GM19455 (cell line): ENCODE data around the gene KLRB1.
A peak's percentile ranks its signal among the peaks of the same experiment; 100 is the strongest.
"Not testable (repeated sequence)": the region's sequence is repeated elsewhere in the genome, so short reads cannot be mapped to it uniquely, and the experiment has no call there.

Experiments
- ATAC-seq: cut with Tn5 transposase; IDR thresholded peaks from one replicate; pipeline ENCODE4 v1.9.1; 2021; ENCODE audit not compliant: unreplicated experiment

The KLRB1 gene

GRCh38 chr12:9607716-9608115, at the start of gene KLRB1:
Gene KLRB1 (minus strand): TSS chr12:9607916. CDS start chr12:9607839, 77 bp downstream.
- no peak for ATAC-seq

DNA sequence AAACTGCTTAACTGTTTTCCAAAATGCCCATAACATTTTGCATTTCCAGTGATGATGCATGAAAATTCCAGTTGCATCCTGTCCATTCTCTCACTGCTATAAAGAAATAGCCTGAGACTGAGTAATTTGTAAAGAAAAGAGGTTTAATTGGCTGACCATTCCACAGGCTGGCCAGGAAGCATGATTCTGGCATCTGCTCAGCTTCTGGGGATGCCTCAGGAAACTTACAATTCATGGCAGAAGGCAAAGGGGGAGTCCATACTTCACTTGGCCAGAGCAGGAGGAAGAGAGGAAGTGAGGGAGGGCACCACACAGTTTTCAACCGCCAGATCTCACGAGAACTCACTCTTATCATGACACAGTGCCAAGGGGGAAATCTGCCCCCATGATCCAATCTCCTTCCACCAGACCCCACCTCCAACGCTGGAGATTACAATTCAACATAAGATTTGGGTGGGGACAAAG, 43.6 kb upstream of the KLRB1 start:
- no peak for ATAC-seq

- no peak for ATAC-seq
These were observed 42.4 kb upstream of the KLRB1 start for GRCh38 chr12:9650151-9650576.

GRCh38 chr12:9649532-9649940, 41.8 kb upstream of the KLRB1 start:
- ATAC-seq: no peak

- ATAC-seq: no peak
These were observed 41.2 kb upstream of the KLRB1 start for GRCh38 chr12:9648701-9649531.

DNA sequence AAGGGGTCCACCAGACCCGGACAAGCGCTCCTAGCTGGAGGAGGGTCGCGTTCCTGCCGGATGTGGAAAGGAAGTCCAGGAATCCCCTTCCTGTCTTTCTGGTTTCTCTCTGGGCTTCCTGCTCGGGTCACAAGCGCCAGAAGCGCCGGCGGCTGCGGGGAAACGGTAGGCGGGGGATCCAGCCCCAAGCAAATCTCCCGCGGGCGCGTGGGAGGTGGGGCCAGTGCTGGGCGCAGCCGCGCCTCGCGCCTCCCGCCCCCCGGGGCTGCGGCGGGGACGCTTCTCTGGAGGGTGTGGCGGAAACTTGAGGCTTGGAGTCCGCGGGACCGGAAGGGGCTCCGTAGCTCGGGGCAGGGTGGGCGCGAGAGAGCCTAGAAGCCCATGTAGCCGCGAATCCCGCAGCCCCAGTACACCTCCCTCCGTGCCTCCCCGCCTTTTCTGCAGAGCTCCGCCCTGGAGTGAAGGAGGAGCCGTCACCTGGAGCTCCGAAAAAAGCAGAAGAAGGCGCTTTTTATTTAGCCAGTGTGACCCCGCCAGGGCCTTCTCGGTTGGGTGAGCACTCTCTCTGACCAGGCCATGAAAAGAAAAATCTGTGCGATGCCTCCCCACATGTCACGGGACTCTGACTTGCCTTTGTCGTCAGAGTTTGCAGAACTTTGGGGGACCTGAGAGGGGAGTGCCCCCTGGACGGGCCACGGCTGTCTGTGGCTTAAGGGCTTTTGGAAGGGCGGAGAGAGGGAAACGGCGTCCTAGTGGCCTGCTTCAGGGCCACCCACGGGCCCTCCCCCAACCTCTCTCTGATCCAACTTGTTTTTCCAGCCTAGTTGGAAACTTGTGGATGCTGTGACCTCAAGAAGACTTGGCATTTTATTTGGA, 40.3 kb upstream of the KLRB1 start:
- peak; percentile 70 for ATAC-seq

DNA sequence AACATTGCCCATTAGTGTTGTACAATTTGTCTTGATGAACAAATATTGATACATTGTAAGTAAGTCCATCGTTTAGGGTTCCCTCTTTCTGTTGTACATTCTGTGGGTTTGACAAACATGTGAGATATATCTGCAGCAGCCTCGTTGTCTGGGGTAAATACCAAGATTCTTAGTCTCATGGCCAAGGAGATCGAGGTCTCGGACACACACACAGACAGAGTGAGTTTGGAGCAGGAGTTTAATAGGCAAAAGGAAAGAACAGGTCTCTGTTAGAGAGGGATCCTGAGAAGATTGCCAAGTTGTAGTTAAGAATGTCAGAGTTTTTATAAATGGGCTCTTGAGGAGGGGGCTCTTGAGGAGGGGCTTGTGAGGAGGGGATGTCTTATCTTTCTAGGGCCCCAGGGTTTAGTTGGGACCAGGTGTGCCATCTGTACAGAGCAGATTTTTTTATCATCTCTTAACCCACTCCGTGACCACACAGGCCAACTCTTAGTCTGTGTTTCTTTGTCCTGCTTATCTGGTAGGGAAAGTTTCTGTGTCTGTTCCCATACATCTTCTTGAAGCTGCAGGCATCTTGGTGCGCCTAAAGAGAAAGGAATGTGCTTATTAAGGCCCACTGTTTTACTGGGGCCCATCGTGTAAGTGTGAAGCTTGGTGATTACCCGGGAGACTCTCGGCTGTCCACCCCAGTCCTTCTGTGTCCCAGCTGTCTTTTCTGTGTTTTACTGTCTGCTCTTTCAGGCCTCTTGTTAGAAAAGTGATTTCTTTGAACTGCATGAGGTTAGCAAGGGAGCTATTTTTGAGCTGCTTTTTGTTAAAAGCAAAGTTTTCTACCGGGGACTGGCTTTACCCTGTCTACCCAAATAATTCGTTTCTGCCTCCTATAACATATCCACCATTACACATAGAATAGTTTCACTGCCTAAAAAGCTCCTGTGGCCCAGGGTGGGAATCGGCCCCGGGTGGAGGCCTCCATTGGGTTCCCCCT, 39.4 kb upstream of the KLRB1 start:
- ATAC-seq: peak; percentile 7

- ATAC-seq: not testable (repeated sequence)
These were observed 37.4 kb upstream of the KLRB1 start for GRCh38 chr12:9644985-9645551.

- no peak for ATAC-seq
These were observed 35.5 kb upstream of the KLRB1 start for GRCh38 chr12:9643266-9643660.

- no peak for ATAC-seq
These were observed 35.0 kb upstream of the KLRB1 start for GRCh38 chr12:9642606-9643265.

GRCh38 chr12:9640024-9640423, 32.3 kb upstream of the KLRB1 start:
- no peak for ATAC-seq

GRCh38 chr12:9636851-9637206, 29.1 kb upstream of the KLRB1 start:
- ATAC-seq: no peak

DNA sequence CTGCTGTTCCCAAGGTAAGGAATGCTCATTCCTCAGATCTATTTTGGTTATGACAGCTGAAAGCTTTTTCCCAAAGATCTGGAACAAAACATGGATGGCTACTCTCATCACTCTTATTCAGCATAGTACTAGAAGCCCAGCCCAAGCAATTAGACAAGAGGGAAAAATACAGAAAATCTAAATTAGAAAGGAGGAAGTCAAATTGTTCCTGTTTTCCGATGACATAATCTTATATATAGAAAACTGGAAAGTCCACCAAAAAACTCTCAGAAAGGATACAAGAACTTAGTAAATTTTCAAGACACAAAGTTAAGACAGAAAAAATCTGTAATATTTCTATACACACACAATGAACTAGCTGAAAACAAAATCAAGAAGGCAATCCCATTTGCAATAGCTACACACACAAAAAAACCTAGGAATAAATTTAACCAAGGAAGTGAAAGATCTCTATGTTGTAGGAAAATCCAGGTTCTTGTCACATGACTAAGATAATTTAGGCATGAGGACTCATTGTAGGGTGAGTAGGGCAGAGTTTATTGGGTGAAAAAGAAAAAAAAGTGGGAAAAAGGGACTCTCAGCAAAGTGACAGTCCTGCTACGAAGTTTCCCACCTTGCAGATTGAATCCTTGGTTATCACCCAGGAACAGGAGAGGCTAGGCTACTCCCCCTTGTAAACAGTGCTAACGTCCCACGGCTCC, 28.6 kb upstream of the KLRB1 start:
- no peak for ATAC-seq

GRCh38 chr12:9634969-9635754, 27.4 kb upstream of the KLRB1 start:
- ATAC-seq: no peak

DNA sequence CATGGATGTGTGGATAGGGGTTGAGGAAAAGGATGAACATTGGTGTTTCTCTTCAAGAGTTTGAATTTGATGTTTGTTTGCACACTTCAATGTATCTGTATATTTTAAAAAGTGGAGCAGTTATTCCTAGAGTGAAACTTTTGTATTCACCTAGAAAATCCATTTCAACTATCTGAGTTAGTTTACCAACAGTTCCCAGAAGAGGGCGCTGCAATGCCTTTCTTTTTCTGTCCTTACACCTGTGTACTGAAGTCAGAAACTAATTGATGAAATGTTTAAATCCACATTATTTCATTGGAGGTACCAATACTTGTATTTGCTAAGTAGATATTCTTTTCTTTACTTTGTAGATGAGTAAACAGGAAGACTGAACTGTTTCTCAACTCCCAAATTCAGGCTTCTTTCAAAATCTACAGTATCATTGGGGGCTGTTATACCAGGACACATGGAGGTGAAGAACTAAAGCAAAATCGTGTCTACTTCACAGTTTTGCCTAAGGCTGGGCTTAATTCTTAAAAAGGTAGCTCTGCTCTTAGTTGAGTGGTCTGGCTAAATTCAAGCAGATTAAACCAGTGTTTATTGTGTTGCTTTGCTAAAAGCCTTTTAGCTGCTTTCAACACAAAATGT, 26.6 kb upstream of the KLRB1 start:
- ATAC-seq: no peak

GRCh38 chr12:9632766-9633165, 25.1 kb upstream of the KLRB1 start:
- no peak for ATAC-seq

- ATAC-seq: no peak
These were observed 19.1 kb upstream of the KLRB1 start for GRCh38 chr12:9626821-9627220.

GRCh38 chr12:9626291-9626690, 18.6 kb upstream of the KLRB1 start:
- ATAC-seq: no peak
